Esophagus squamous epithelium (tissue), 5 donors: ENCODE data around the gene XRRA1. TPM values are rescaled to one million over a fixed set of nuclear protein-coding genes. Genes with fewer than 3 reads are reported as not detected.
A peak's percentile ranks its signal among the peaks of the same experiment; 100 is the strongest.

Experiments
- DNase-seq: peaks from one replicate; lab custom pipeline; 2025; lab: John Stamatoyannopoulos, UW
- H3K27ac ChIP-seq, 4 donors: fragments of 200-600 bp; sonication (generic); one replicate each; pipeline ENCODE4 v1.5.1; 2016 to 2019; ENCODE audit warnings: mild to moderate bottlenecking in 1 of 4
- H3K27me3 ChIP-seq, 4 donors: fragments of 200-600 bp; sonication (generic); 1 replicate in 3 of 4; 2 replicates in 1 of 4; pipeline versions ENCODE4 v1.5.1 to v1.6.0; 2017 to 2021; ENCODE audit warnings: antibody characterized with exemption in 1 of 4
- H3K36me3 ChIP-seq, 3 donors: fragments of 200-600 bp; sonication (generic); one replicate each; pipeline ENCODE4 v1.5.1; 2016 to 2019
- H3K4me1 ChIP-seq, 3 donors: fragments of 200-600 bp; sonication (generic); one replicate each; pipeline ENCODE4 v1.5.1; 2017 to 2019
- H3K4me3 ChIP-seq, 4 donors: fragments of 200-600 bp; sonication (generic); 1 replicate in 3 of 4; 2 replicates in 1 of 4; pipeline ENCODE4 v1.5.1; 2016 to 2019; ENCODE audit warnings: mild to moderate bottlenecking in 2 of 4, moderate library complexity in 1 of 4
- H3K9me3 ChIP-seq, 3 donors: fragments of 200-600 bp; sonication (generic); one replicate each; pipeline ENCODE4 v1.5.1; 2016 to 2019
- POLR2A ChIP-seq, 4 donors: fragments of 450-650 bp; IDR thresholded peaks; one replicate each; pipeline ENCODE4 v1.6.1; 2017; ENCODE audit warnings: antibody characterized with exemption in 4 of 4, mild to moderate bottlenecking in 4 of 4, moderate library complexity in 3 of 4
- WGBS, 2 donors: methylation state at CpG; one replicate each; pipeline ENCODE4 v1.1.5; 2018; 5-methylcytosine and 5-hydroxymethylcytosine counted together
- intact Hi-C: fragments of 100-400 bp; cut with DNase I; formaldehyde crosslinking; loops from one replicate; pipeline ENCODE4 v1.15.0; 2022
- total RNA-seq, 4 donors: library from RNA; depleted of rRNA; stranded (reverse); fragments of >200 nt; gene quantifications; one replicate each; pipeline ENCODE4 v1.1.0, GENCODE V29; 2016
- TF ChIP-seq, protein P1 (sequence below), 6 experiments: fragments of 450-650 bp in 4 of 6; fragments of 200-600 bp in 2 of 6; sonication (generic) in 2 of 6; IDR thresholded peaks; one replicate each; pipeline ENCODE4 v1.5.1; 2016 to 2019; ENCODE audit warnings: antibody characterized with exemption in 6 of 6, mild to moderate bottlenecking in 4 of 6, moderate library complexity in 4 of 6
- donor health status: DM: yes; HTN: yes; CAD: no.

XRRA1 gene
- total RNA-seq, 4 donors from 2014 or later, result 0.45 to 19.5 (median 9.1) TPM

GRCh38 chr11:74933765-74934164 is 15.1 kb downstream of the XRRA1 start:
- Histone ChIP-seq H3K4me3 (no peak overlapping the region), H3K4me1 (no peaks in the 10 kb centered on the region), H3K27me3 (no peaks in the 10 kb centered on the region), H3K9me3 (no peaks in the 10 kb centered on the region), H3K36me3 (peaks cover 0 to 91% (median 0%) of the 10 kb centered on the region in 3 donors), H3K27ac (no peak overlapping the region)
- TF ChIP-seq POLR2A (IDR thresholded peaks at IDR 0.05), result no peak
- TF ChIP-seq, protein P1, sequence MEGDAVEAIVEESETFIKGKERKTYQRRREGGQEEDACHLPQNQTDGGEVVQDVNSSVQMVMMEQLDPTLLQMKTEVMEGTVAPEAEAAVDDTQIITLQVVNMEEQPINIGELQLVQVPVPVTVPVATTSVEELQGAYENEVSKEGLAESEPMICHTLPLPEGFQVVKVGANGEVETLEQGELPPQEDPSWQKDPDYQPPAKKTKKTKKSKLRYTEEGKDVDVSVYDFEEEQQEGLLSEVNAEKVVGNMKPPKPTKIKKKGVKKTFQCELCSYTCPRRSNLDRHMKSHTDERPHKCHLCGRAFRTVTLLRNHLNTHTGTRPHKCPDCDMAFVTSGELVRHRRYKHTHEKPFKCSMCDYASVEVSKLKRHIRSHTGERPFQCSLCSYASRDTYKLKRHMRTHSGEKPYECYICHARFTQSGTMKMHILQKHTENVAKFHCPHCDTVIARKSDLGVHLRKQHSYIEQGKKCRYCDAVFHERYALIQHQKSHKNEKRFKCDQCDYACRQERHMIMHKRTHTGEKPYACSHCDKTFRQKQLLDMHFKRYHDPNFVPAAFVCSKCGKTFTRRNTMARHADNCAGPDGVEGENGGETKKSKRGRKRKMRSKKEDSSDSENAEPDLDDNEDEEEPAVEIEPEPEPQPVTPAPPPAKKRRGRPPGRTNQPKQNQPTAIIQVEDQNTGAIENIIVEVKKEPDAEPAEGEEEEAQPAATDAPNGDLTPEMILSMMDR (IDR thresholded peaks at IDR 0.05), result no peak
- 92 to 95% methylated on average over 2 of the region's 2 CpGs for WGBS, 2 donors
- intact Hi-C loops, result no loop called here
- no peak for DNase-seq

DNA sequence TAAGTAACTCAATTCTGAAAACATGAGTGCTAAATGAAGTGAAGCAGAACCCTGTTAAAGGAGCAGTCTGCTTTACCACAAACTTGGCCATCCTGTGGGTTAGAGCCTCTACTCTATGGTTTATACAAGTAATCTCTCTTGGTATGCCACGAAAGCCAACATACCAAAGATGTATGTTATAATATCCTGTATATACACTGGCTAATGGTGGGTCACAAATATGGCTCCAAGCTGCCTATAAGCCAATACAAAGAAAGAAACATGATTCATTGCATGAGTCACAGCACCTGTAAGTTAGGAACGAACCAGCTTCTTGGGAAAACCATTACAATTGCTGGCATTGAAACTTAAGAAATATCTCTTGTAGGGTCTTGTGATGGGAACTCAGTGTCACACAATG is 16.1 kb downstream of the XRRA1 start:
- 34 to 56% methylated on average over 2 of the region's 2 CpGs for WGBS, 2 donors
- intact Hi-C loops, result no loop called here
- H3K4me1 ChIP-seq, result no peaks in the 10 kb centered on the region
- H3K27ac ChIP-seq, result no peak overlapping the region
- H3K36me3 ChIP-seq, result peaks cover 0 to 95% (median 0%) of the 10 kb centered on the region in 3 donors
- TF ChIP-seq POLR2A (IDR thresholded peaks at IDR 0.05), result no peak
- TF ChIP-seq, protein P1 (IDR thresholded peaks at IDR 0.05), result no peak
- no peaks in the 10 kb centered on the region for H3K27me3 ChIP-seq
- no peaks in the 10 kb centered on the region for H3K9me3 ChIP-seq
- H3K4me3 ChIP-seq, result no peak overlapping the region
- DNase-seq, result no peak

GRCh38 chr11:74932169-74932568 is 16.7 kb downstream of the XRRA1 start:
- TF ChIP-seq, protein P1 (IDR thresholded peaks at IDR 0.05), result no peak
- no peak for TF ChIP-seq POLR2A (IDR thresholded peaks at IDR 0.05)
- Histone ChIP-seq H3K27ac (no peak overlapping the region), H3K27me3 (no peaks in the 10 kb centered on the region), H3K4me1 (no peaks in the 10 kb centered on the region), H3K9me3 (no peaks in the 10 kb centered on the region), H3K4me3 (no peak overlapping the region), H3K36me3 (peaks cover 0 to 93% (median 0%) of the 10 kb centered on the region in 3 donors)
- intact Hi-C loops, result no loop called here
- DNase-seq, result no peak
- 64 to 81% methylated on average over 4 to 5 of the region's 5 CpGs for WGBS, 2 donors

- Histone ChIP-seq H3K4me1 (no peaks in the 10 kb centered on the region), H3K27me3 (no peaks in the 10 kb centered on the region), H3K36me3 (peaks cover 0 to 90% (median 0%) of the 10 kb centered on the region in 3 donors), H3K9me3 (no peaks in the 10 kb centered on the region), H3K27ac (no peak overlapping the region), H3K4me3 (no peak overlapping the region)
- WGBS, 2 donors, result 52 to 55% methylated on average over 8 of the region's 8 CpGs
- TF ChIP-seq, protein P1 (IDR thresholded peaks at IDR 0.05), result peak; percentile 59 to 88 (median 82)
- TF ChIP-seq POLR2A (IDR thresholded peaks at IDR 0.05), result no peak
- peak; percentile 25 for DNase-seq
- intact Hi-C loops, result loop anchor here (5.0 to 10.0 kb wide), 3 partner anchors 103 to 315 kb away; partner anchors contain the start of gene TPBGL
These were observed 19.2 kb downstream of the XRRA1 start for GRCh38 chr11:74929431-74930363.

DNA sequence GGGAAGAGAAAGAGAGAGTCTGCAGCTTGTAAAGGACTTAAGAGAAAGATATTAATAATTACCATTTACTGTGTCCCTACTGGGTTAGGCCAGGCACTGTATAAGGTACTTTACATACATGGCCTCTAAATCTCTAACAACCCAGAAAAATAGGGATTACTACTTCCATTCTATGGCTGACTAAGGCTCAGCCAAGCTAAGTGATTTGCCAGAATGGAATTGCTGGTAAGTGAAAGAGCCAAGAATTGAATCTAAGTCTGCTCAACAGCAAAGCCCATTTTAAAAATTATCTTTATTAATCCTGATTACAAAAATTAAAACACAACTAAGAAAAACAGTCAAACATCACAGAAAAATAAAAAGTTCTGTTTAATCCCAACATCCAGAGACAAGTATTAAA is 21.4 kb downstream of the XRRA1 start:
- DNase-seq, result no peak
- H3K27me3 ChIP-seq, result no peaks in the 10 kb centered on the region
- peaks cover 0 to 71% (median 0%) of the 10 kb centered on the region in 3 donors for H3K36me3 ChIP-seq
- no peaks in the 10 kb centered on the region for H3K9me3 ChIP-seq
- TF ChIP-seq, protein P1 (IDR thresholded peaks at IDR 0.05), result no peak
- no peak for TF ChIP-seq POLR2A (IDR thresholded peaks at IDR 0.05)
- no peaks in the 10 kb centered on the region for H3K4me1 ChIP-seq
- H3K4me3 ChIP-seq, result no peak overlapping the region
- H3K27ac ChIP-seq, result no peak overlapping the region
- intact Hi-C loops, result loop anchor here (5.0 to 10.0 kb wide), 3 partner anchors 105 to 317 kb away; partner anchors contain the start of gene TPBGL
